Mesendoderm (in vitro differentiated cells): Measurements from ENCODE around the gene EPS8.
A peak's percentile ranks its signal among the peaks of the same experiment; 100 is the strongest.

ENCODE experiments used
- DNase-seq: peaks from one replicate; pipeline ENCODE4 v3.0.0; 2013
- H2AK5ac ChIP-seq: 2 replicates; pipeline ENCODE4 v1.6.1; 2013; ENCODE audit warnings: low read length, inconsistent platforms
- H2BK120ac ChIP-seq: 2 replicates; pipeline ENCODE4 v1.6.1; 2013; ENCODE audit warnings: low read depth, mild to moderate bottlenecking, low read length, moderate library complexity, mixed read lengths
- H2BK15ac ChIP-seq: replicated peaks from 2 replicates; pipeline ENCODE4 v1.6.1; 2013; ENCODE audit warnings: low read depth, mild to moderate bottlenecking, moderate library complexity
- H2BK5ac ChIP-seq: 2 replicates; pipeline ENCODE4 v1.6.1; 2013; ENCODE audit warnings: low read length, inconsistent platforms
- H3K18ac ChIP-seq: 2 replicates; pipeline ENCODE4 v1.6.1; 2013; ENCODE audit warnings: mild to moderate bottlenecking, low read length, mixed read lengths
- H3K23ac ChIP-seq: one replicate; pipeline ENCODE4 v1.6.1; 2013; ENCODE audit warnings: low read length
- H3K27ac ChIP-seq: 2 replicates; pipeline ENCODE4 v1.5.1; 2013; ENCODE audit warnings: low read depth, mild to moderate bottlenecking, inconsistent platforms, low read length, moderate library complexity
- H3K27me3 ChIP-seq: 2 replicates; pipeline ENCODE4 v1.6.1; 2013; ENCODE audit warnings: low read length, control low read depth, mild to moderate bottlenecking, inconsistent platforms; ENCODE audit not compliant: insufficient read depth, poor library complexity
- H3K36me3 ChIP-seq: 2 replicates; pipeline ENCODE4 v1.6.1; 2013; ENCODE audit warnings: low read length, inconsistent platforms; ENCODE audit not compliant: control insufficient read depth, insufficient read depth
- H3K4ac ChIP-seq: one replicate; pipeline ENCODE4 v1.6.1; 2013; ENCODE audit warnings: low read depth, mild to moderate bottlenecking, low read length, moderate library complexity
- H3K4me1 ChIP-seq: 2 replicates; pipeline ENCODE4 v1.6.1; 2013; ENCODE audit warnings: low read depth, low read length, inconsistent platforms; ENCODE audit not compliant: control insufficient read depth
- H3K4me2 ChIP-seq: 2 replicates; pipeline ENCODE4 v1.6.1; 2013; ENCODE audit warnings: low read length
- H3K4me3 ChIP-seq: 2 replicates; pipeline ENCODE4 v1.5.1; 2013; ENCODE audit warnings: mild to moderate bottlenecking, low read length
- H3K56ac ChIP-seq: one replicate; pipeline ENCODE4 v1.6.1; 2013; ENCODE audit warnings: low read length
- H3K79me1 ChIP-seq: 2 replicates; pipeline ENCODE4 v1.6.1; 2013; ENCODE audit warnings: low read length, inconsistent platforms
- H3K79me2 ChIP-seq: 2 replicates; pipeline ENCODE4 v1.6.1; 2013; ENCODE audit warnings: mild to moderate bottlenecking, low read length; ENCODE audit not compliant: control insufficient read depth, insufficient read depth
- H3K9ac ChIP-seq: 2 replicates; pipeline ENCODE4 v1.6.1; 2013; ENCODE audit warnings: low read length, inconsistent platforms
- H4K5ac ChIP-seq: one replicate; pipeline ENCODE4 v1.6.1; 2013; ENCODE audit warnings: low read length
- H4K8ac ChIP-seq: one replicate; pipeline ENCODE4 v1.6.1; 2013; ENCODE audit warnings: low read depth, mild to moderate bottlenecking, control low read depth, low read length, moderate library complexity
- WGBS: extraction: QIAGEN DNeasy Blood & Tissue Kit; methylation state at CpG from one replicate; pipeline ENCODE4 v1.1.7; 2013; ENCODE audit warnings: low lambda C conversion rate, missing lambda C conversion rate; ENCODE audit not compliant: insufficient coverage; ENCODE audit errors: extremely low coverage; 5-methylcytosine and 5-hydroxymethylcytosine counted together

Gene EPS8

GRCh38 chr12:15634010-15634683 is 155.0 kb downstream of the EPS8 start:
- H2AK5ac ChIP-seq = no peak overlapping the region
- no peak overlapping the region for H4K5ac ChIP-seq
- H3K79me1 ChIP-seq = no peaks in the 10 kb centered on the region
- no peak overlapping the region for H3K4me3 ChIP-seq
- H3K79me2 ChIP-seq = no peaks in the 10 kb centered on the region
- no peaks in the 10 kb centered on the region for H3K27me3 ChIP-seq
- no peak overlapping the region for H3K4ac ChIP-seq
- H3K9ac ChIP-seq = no peak overlapping the region
- DNase-seq = no peak
- H4K8ac ChIP-seq = no peak overlapping the region
- no peak overlapping the region for H3K4me2 ChIP-seq
- no peak overlapping the region for H3K27ac ChIP-seq
- H3K4me1 ChIP-seq = peaks cover 9% of the 10 kb centered on the region
- no peak overlapping the region for H2BK15ac ChIP-seq
- H3K36me3 ChIP-seq = no peaks in the 10 kb centered on the region
- H2BK5ac ChIP-seq = no peak overlapping the region
- H3K56ac ChIP-seq = no peak overlapping the region
- no peak overlapping the region for H3K23ac ChIP-seq
- peak overlapping the region; percentile 36 for H2BK120ac ChIP-seq
- no CpG with 5 or more reads among the region's 4 CpGs for WGBS
- H3K18ac ChIP-seq = peak overlapping the region; percentile 64

- H3K79me1 ChIP-seq = no peaks in the 10 kb centered on the region
- no peaks in the 10 kb centered on the region for H3K79me2 ChIP-seq
- DNase-seq = no peak
- no peak overlapping the region for H3K4ac ChIP-seq
- H2BK120ac ChIP-seq = no peak overlapping the region
- no peak overlapping the region for H4K8ac ChIP-seq
- H3K27ac ChIP-seq = no peak overlapping the region
- no peak overlapping the region for H4K5ac ChIP-seq
- no peak overlapping the region for H2BK15ac ChIP-seq
- WGBS = no CpG with 5 or more reads among the region's 1 CpG
- no peak overlapping the region for H3K4me3 ChIP-seq
- no peak overlapping the region for H3K56ac ChIP-seq
- H2AK5ac ChIP-seq = no peak overlapping the region
- H3K9ac ChIP-seq = no peak overlapping the region
- peaks cover 9% of the 10 kb centered on the region for H3K4me1 ChIP-seq
- no peak overlapping the region for H3K23ac ChIP-seq
- H3K27me3 ChIP-seq = no peaks in the 10 kb centered on the region
- no peaks in the 10 kb centered on the region for H3K36me3 ChIP-seq
- H3K18ac ChIP-seq = no peak overlapping the region
- no peak overlapping the region for H2BK5ac ChIP-seq
- no peak overlapping the region for H3K4me2 ChIP-seq
Observed at GRCh38 chr12:15633201-15633600, 156.0 kb downstream of the EPS8 start.

DNA sequence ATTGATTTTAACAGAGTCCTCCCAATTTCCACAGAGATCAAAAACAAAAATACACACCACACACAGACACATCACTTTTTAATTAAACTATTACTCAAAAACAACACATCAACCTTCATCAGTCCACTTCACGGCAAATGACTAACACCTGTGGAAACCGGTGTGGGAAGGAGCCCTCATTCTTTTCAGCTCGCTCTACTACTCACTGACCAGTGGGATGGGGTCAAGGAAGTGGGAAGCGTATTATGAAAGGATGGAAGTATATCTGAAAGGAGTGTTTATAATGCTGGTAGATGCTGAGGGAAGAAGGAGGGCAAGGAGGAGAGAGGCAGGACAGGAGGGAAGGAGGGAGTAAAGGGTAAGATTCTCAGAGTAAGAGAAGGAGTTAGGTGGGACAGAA is 156.5 kb downstream of the EPS8 start:
- H3K56ac ChIP-seq = no peak overlapping the region
- H3K79me2 ChIP-seq = no peaks in the 10 kb centered on the region
- H3K4me1 ChIP-seq = peaks cover 9% of the 10 kb centered on the region
- H4K8ac ChIP-seq = no peak overlapping the region
- H3K4me2 ChIP-seq = no peak overlapping the region
- no peak overlapping the region for H3K4me3 ChIP-seq
- WGBS = 100% methylated on average over 2 of the region's 4 CpGs
- no peak for DNase-seq
- no peak overlapping the region for H2AK5ac ChIP-seq
- H3K27me3 ChIP-seq = no peaks in the 10 kb centered on the region
- no peak overlapping the region for H3K4ac ChIP-seq
- H4K5ac ChIP-seq = no peak overlapping the region
- H2BK120ac ChIP-seq = no peak overlapping the region
- no peaks in the 10 kb centered on the region for H3K79me1 ChIP-seq
- no peak overlapping the region for H3K9ac ChIP-seq
- no peak overlapping the region for H3K23ac ChIP-seq
- H3K27ac ChIP-seq = no peak overlapping the region
- no peaks in the 10 kb centered on the region for H3K36me3 ChIP-seq
- no peak overlapping the region for H2BK5ac ChIP-seq
- H3K18ac ChIP-seq = peak overlapping the region; percentile 25
- H2BK15ac ChIP-seq = no peak overlapping the region

- no peaks in the 10 kb centered on the region for H3K36me3 ChIP-seq
- H3K27ac ChIP-seq = no peak overlapping the region
- no peak overlapping the region for H3K4ac ChIP-seq
- H4K8ac ChIP-seq = no peak overlapping the region
- no peak overlapping the region for H2BK120ac ChIP-seq
- H2AK5ac ChIP-seq = peak overlapping the region; percentile 74
- no peak overlapping the region for H3K56ac ChIP-seq
- no peak for DNase-seq
- no peak overlapping the region for H3K9ac ChIP-seq
- no peaks in the 10 kb centered on the region for H3K27me3 ChIP-seq
- H2BK15ac ChIP-seq = no peak overlapping the region
- H4K5ac ChIP-seq = no peak overlapping the region
- H3K4me3 ChIP-seq = no peak overlapping the region
- H3K79me1 ChIP-seq = no peaks in the 10 kb centered on the region
- no peaks in the 10 kb centered on the region for H3K79me2 ChIP-seq
- H3K4me1 ChIP-seq = peaks cover 9% of the 10 kb centered on the region
- H2BK5ac ChIP-seq = no peak overlapping the region
- no peak overlapping the region for H3K4me2 ChIP-seq
- WGBS = no CpG with 5 or more reads among the region's 6 CpGs
- no peak overlapping the region for H3K23ac ChIP-seq
- peak overlapping the region; percentile 22 for H3K18ac ChIP-seq
Observed at GRCh38 chr12:15631007-15631715, 158.0 kb downstream of the EPS8 start.

DNA sequence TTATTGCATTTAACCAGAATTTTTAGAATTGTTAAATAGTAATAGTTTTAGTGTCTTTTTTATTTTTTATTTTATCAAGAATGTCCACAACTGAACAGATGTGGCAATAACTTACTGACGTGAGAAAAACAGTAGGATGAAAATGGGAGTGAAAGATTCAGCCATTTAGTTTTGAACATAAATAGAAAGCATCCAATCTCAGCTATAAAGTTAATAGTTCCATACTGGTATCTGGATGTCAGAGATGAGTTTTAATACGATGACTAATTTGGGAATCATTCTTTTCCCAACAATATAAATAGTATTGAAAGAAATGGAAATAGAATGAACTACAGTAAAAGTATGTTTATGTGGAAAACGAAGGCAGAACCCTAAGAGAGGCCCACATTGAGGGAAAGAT is 159.4 kb downstream of the EPS8 start:
- Histone ChIP-seq H3K23ac (no peak overlapping the region), H3K9ac (no peak overlapping the region), H2BK5ac (no peak overlapping the region), H3K4me3 (no peak overlapping the region), H3K79me1 (no peaks in the 10 kb centered on the region), H3K36me3 (no peaks in the 10 kb centered on the region), H3K4ac (no peak overlapping the region), H3K4me1 (peaks cover 7% of the 10 kb centered on the region), H4K8ac (no peak overlapping the region), H4K5ac (no peak overlapping the region), H3K56ac (no peak overlapping the region), H2AK5ac (no peak overlapping the region), H2BK15ac (no peak overlapping the region), H3K79me2 (no peaks in the 10 kb centered on the region), H3K27ac (no peak overlapping the region), H2BK120ac (no peak overlapping the region), H3K27me3 (no peaks in the 10 kb centered on the region), H3K4me2 (no peak overlapping the region), H3K18ac (no peak overlapping the region)
- no peak for DNase-seq
- WGBS = no CpG with 5 or more reads among the region's 3 CpGs
